PFSK-1 (cell line): ENCODE measurements around the gene TBCE.

Experiments
- FOXP2 ChIP-seq: optimal IDR thresholded peaks from 2 replicates; pipeline ENCODE3; 2011; ENCODE audit warnings: borderline replicate concordance, control low read depth, inconsistent platforms; ENCODE audit not compliant: insufficient read depth; ENCODE audit errors: extremely low read length, extremely low read depth
- POLR2AphosphoS5 ChIP-seq: IDR thresholded peaks from 2 replicates; pipeline ENCODE4 v1.6.1; 2012; ENCODE audit warnings: low read depth, mild to moderate bottlenecking, control low read depth, low read length, moderate library complexity
- SIN3A ChIP-seq: IDR thresholded peaks from 2 replicates; pipeline ENCODE4 v1.6.1; 2012; ENCODE audit warnings: mild to moderate bottlenecking, low read length, moderate library complexity, borderline replicate concordance; ENCODE audit not compliant: insufficient read depth
- TAF1 ChIP-seq: IDR thresholded peaks from 2 replicates; pipeline ENCODE4 v1.6.1; 2012; ENCODE audit warnings: low read length, control low read depth, borderline replicate concordance; ENCODE audit not compliant: insufficient read depth
- TF ChIP-seq, protein P1 (sequence below), 2 experiments: IDR thresholded peaks; 2 replicates each; pipeline versions ENCODE4 v1.6.1 to v1.8.0; 2011 to 2012; ENCODE audit warnings: low read depth in 2 of 2, low read length in 2 of 2, control low read depth in 1 of 2, inconsistent platforms in 1 of 2, mild to moderate bottlenecking in 1 of 2, moderate library complexity in 1 of 2; ENCODE audit not compliant: insufficient read depth in 1 of 2

Gene TBCE

DNA sequence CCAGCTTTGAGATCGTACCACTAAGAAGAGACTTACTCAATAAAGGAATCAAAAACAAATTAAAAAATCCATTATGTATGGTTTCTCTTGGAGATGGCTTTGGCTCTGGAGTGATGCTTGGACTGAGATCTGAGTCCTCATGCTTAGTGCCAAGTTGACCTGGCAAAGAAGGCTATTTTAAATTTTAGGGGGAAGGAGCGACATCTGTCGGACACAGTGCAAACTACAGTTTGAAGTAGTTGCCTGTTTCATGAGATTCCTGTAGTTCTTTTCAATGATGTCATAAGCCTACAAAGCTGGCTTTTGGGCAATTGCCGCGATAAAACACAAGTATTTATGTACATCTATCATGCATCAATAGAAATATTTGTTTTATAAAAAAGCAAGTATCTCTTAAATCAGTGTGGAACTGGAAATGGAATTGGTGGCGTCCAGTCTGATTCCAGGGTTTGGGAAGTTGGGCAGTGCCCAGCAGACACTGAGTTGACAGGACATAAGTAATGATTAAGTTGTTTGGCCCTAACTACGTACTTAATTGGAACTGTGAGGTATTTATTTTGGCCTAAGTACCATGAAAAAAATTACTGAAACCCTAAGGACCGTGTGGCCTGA lies 50.0 kb downstream of the TBCE start:
- TF ChIP-seq, protein P1, sequence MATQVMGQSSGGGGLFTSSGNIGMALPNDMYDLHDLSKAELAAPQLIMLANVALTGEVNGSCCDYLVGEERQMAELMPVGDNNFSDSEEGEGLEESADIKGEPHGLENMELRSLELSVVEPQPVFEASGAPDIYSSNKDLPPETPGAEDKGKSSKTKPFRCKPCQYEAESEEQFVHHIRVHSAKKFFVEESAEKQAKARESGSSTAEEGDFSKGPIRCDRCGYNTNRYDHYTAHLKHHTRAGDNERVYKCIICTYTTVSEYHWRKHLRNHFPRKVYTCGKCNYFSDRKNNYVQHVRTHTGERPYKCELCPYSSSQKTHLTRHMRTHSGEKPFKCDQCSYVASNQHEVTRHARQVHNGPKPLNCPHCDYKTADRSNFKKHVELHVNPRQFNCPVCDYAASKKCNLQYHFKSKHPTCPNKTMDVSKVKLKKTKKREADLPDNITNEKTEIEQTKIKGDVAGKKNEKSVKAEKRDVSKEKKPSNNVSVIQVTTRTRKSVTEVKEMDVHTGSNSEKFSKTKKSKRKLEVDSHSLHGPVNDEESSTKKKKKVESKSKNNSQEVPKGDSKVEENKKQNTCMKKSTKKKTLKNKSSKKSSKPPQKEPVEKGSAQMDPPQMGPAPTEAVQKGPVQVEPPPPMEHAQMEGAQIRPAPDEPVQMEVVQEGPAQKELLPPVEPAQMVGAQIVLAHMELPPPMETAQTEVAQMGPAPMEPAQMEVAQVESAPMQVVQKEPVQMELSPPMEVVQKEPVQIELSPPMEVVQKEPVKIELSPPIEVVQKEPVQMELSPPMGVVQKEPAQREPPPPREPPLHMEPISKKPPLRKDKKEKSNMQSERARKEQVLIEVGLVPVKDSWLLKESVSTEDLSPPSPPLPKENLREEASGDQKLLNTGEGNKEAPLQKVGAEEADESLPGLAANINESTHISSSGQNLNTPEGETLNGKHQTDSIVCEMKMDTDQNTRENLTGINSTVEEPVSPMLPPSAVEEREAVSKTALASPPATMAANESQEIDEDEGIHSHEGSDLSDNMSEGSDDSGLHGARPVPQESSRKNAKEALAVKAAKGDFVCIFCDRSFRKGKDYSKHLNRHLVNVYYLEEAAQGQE (IDR thresholded peaks at IDR 0.05; ENCODE audit: insufficient read depth in 1 of 2, low read depth in 2 of 2, low read length in 2 of 2), result no peak
- no peak for TF ChIP-seq TAF1
- TF ChIP-seq POLR2AphosphoS5, result no peak
- no peak for TF ChIP-seq SIN3A
- TF ChIP-seq FOXP2, result no peak

DNA sequence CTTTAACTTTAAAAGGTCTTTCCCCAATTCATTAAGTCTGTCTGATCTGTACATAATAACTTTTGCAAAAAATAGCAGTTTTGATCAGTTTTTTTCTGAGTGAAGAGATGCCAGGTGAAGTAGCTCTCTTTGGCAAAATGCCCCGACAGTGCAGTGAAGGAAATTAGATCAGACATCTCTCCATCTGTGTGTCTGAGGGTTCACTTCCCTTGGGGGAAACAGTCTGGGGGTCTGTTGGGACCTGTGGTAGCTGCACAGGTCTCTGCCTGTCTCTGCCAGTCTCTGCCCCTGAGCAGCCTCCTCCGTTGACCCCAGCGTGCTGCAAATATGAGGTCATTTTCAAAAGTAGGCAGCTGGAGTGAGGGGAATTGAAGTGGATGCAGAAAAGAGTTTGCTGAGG lies 54.5 kb downstream of the TBCE start:
- TF ChIP-seq, protein P1 (IDR thresholded peaks at IDR 0.05; ENCODE audit: insufficient read depth in 1 of 2, low read depth in 2 of 2, low read length in 2 of 2), result no peak
- TF ChIP-seq POLR2AphosphoS5, result no peak

DNA sequence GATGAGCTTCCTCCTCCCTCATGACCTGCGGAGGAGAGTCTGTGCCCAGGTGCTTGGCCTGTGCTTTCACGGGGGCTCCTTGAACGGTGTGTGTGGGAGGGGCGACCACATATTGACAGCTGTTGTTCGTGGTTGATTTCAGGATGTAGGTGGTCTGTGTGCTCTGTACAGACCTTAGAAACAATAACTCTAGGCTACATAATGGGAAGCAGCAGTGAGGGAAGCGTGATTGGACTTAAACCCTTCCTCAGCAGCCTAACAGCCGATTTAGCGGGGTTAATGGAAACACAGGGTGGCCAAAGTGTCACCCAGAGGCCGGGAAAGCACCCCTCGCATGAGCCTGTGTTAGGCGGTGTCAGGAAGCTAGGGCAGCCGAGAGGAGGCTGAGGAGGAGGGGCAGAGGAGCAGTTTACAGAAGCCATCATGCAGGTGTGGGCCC lies 56.0 kb downstream of the TBCE start:
- TF ChIP-seq SIN3A (no peak), TAF1 (no peak), FOXP2 (no peak), POLR2AphosphoS5 (no peak)
- TF ChIP-seq, protein P1 (IDR thresholded peaks at IDR 0.05; ENCODE audit: insufficient read depth in 1 of 2, low read depth in 2 of 2, low read length in 2 of 2), result no peak

DNA sequence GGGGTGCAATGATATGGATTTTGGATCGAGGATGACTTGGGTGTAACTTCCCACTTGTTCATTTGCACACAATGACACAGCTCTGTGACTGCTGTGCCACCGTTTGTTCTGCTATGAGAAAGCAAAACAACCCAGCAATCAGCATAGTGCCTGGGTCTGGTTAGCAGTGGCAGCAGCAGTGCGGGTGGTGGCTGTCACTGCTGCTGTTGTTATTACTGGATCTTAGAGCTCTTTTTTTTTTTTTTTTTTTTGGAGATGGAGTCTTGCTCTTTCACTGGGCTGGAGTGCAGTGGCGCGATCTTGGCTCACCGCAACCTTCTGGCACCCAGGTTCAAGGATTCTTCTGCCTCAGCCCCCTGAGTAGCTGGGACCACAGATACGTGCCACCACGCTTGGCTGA lies 56.9 kb downstream of the TBCE start:
- TF ChIP-seq, protein P1 (IDR thresholded peaks at IDR 0.05; ENCODE audit: insufficient read depth in 1 of 2, low read depth in 2 of 2, low read length in 2 of 2), result no peak
- TF ChIP-seq FOXP2 (no peak), TAF1 (no peak), SIN3A (no peak)

DNA sequence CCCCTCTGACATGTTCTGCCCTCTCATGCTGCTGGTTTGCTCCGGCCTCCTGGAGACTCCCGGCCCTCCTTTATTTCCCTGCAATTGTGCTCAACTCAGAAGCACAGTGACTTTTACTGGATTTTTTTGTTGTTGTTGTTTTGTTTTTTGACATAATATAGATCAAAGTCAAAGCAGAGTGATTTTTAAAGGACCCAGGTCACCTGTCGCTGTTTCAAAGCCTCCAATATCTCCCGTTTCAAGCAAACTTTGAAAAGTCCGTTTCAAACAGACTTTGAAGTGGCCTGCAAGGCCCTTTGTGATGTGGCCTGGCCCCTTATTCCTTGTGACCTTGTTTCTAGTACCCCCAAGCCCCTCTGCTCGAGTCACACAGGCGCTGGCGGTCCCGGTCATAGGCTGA lies 58.1 kb downstream of the TBCE start:
- TF ChIP-seq, protein P1 (IDR thresholded peaks at IDR 0.05; ENCODE audit: insufficient read depth in 1 of 2, low read depth in 2 of 2, low read length in 2 of 2), result no peak
- no peak for TF ChIP-seq SIN3A
- TF ChIP-seq POLR2AphosphoS5, result no peak
- no peak for TF ChIP-seq FOXP2
- TF ChIP-seq TAF1, result no peak
